GM12878 (cell line): ENCODE measurements around the gene PLA2G4E. TPM values are rescaled to one million over a fixed set of nuclear protein-coding genes. Genes with fewer than 3 reads are reported as not detected.

ENCODE experiments used
- ATAC-seq: fragments of 200-7000 bp; cut with Tn5 transposase; 3 replicates; pipeline ENCODE4 v1.9.1; 2020; ENCODE audit warnings: mild to moderate bottlenecking, moderate library complexity
- BruUV-seq: library from RNA; stranded (reverse); fragments of 400-500 nt; replicated peaks from 2 replicates; lab custom pipeline; 2021; lab: Mats Ljungman, UMichigan
- CTCF ChIA-PET: fragments of 300-600 bp; sonication (Branson Sonifier 250); formaldehyde crosslinking; extraction: SDS; loops from one replicate; lab custom pipeline; 2021; ENCODE audit warnings: inconsistent platforms; lab: Yijun Ruan, JAX
- POLR2A ChIA-PET: fragments of 350-600 bp; formaldehyde crosslinking; extraction: SDS; loops from one replicate; lab custom pipeline; 2021; ENCODE audit warnings: inconsistent platforms; lab: Charles Lee
- RAD21 ChIA-PET: fragments of 300-600 bp; sonication (Branson Sonifier 250); formaldehyde crosslinking; loops from one replicate; lab custom pipeline; 2023; ENCODE audit warnings: antibody characterized with exemption; ENCODE audit not compliant: unreplicated experiment; lab: Charles Lee
- SMC1A ChIA-PET: fragments of 300-600 bp; sonication (Branson Sonifier 250); formaldehyde crosslinking; loops from one replicate; lab custom pipeline; 2023; ENCODE audit not compliant: unreplicated experiment, uncharacterized antibody; lab: Charles Lee
- DNase-seq: peaks from one replicate; pipeline ENCODE4 v3.0.0-alpha.2; 2011; ENCODE audit warnings: low read depth, low spot score
- FAIRE-seq: peaks from 3 replicates; lab custom pipeline; 2011; peaks lifted over from hg19 to GRCh38; lab: Jason Lieb, UNC
- H2AFZ ChIP-seq: 2 replicates; pipeline ENCODE4 v1.6.0; 2011; ENCODE audit warnings: low read depth, low read length, control low read depth; ENCODE audit not compliant: control insufficient read depth
- H3K27ac ChIP-seq: 2 replicates; pipeline ENCODE4 v1.5.1; 2011; ENCODE audit warnings: control low read depth; ENCODE audit not compliant: control insufficient read depth, insufficient read depth
- H3K27me3 ChIP-seq, 2 experiments: replicated peaks in 1 of 2; 2 replicates each; pipeline versions ENCODE4 v1.6.0 to v1.6.1; 2011; ENCODE audit warnings: low read length in 1 of 2; ENCODE audit not compliant: control insufficient read depth in 2 of 2, insufficient read depth in 2 of 2
- H3K36me3 ChIP-seq, 2 experiments: 2 replicates each; pipeline ENCODE4 v1.5.1; 2011; ENCODE audit warnings: low read length in 1 of 2; ENCODE audit not compliant: control insufficient read depth in 2 of 2, insufficient read depth in 2 of 2
- H3K4me1 ChIP-seq: 2 replicates; pipeline ENCODE4 v1.6.1; 2011; ENCODE audit warnings: mild to moderate bottlenecking, low read length, moderate library complexity, mixed read lengths; ENCODE audit not compliant: control insufficient read depth, insufficient read depth
- H3K4me2 ChIP-seq: 2 replicates; pipeline ENCODE4 v1.6.0; 2011; ENCODE audit warnings: control low read depth; ENCODE audit not compliant: control insufficient read depth, insufficient read depth
- H3K4me3 ChIP-seq: fragments of 200-600 bp; sonication (generic); 2 replicates; pipeline ENCODE4 v1.5.1; 2016
- H3K79me2 ChIP-seq: 2 replicates; pipeline ENCODE4 v1.6.0; 2011; ENCODE audit warnings: low read length; ENCODE audit not compliant: control insufficient read depth, insufficient read depth
- H3K9ac ChIP-seq: 2 replicates; pipeline ENCODE4 v1.8.0; 2011; ENCODE audit warnings: low read length, control low read depth, mixed read lengths; ENCODE audit not compliant: control insufficient read depth, insufficient read depth
- H3K9me3 ChIP-seq: replicated peaks from 3 replicates; pipeline ENCODE4 v1.5.1; 2011; ENCODE audit warnings: mild to moderate bottlenecking, low read length; ENCODE audit not compliant: control insufficient read depth, insufficient read depth
- H4K20me1 ChIP-seq: 2 replicates; pipeline ENCODE4 v1.6.0; 2011; ENCODE audit not compliant: control insufficient read depth, insufficient read depth
- EED ChIP-seq: sonication (generic); IDR thresholded peaks from 2 replicates; pipeline ENCODE4 v1.6.1; 2016; ENCODE audit warnings: antibody characterized with exemption, low read depth
- ETV6 ChIP-seq, 2 experiments: fragments of 450-650 bp in 1 of 2; IDR thresholded peaks in 1 of 2; conservative IDR thresholded peaks in 1 of 2; 2 replicates each; pipeline ENCODE4 v1.6.1; 2014; ENCODE audit warnings: antibody characterized with exemption in 1 of 2, borderline replicate concordance in 1 of 2, low read depth in 1 of 2, mild to moderate bottlenecking in 1 of 2, moderate library complexity in 1 of 2
- HCFC1 ChIP-seq: fragments of 150-350 bp; IDR thresholded peaks from 2 replicates; pipeline ENCODE4 v1.6.1; 2014; ENCODE audit warnings: low read length
- JUNB ChIP-seq: IDR thresholded peaks from 2 replicates; pipeline ENCODE4 v1.6.1; 2016; ENCODE audit warnings: antibody characterized with exemption, mild to moderate bottlenecking
- PBX3 ChIP-seq: IDR thresholded peaks from 2 replicates; pipeline ENCODE4 v1.6.1; 2011; ENCODE audit warnings: mild to moderate bottlenecking, low read depth, low read length, moderate library complexity; ENCODE audit not compliant: insufficient replicate concordance
- SKIL ChIP-seq: fragments of 450-650 bp; IDR thresholded peaks from 2 replicates; pipeline ENCODE4 v1.6.1; 2017; ENCODE audit warnings: mild to moderate bottlenecking, low read depth, inconsistent platforms; ENCODE audit not compliant: poor library complexity, severe bottlenecking
- SMAD5 ChIP-seq: IDR thresholded peaks from 2 replicates; pipeline ENCODE4 v1.6.1; 2016; ENCODE audit warnings: antibody characterized with exemption, low read depth
- TARDBP ChIP-seq: IDR thresholded peaks from 2 replicates; pipeline ENCODE4 v1.6.1; 2016; ENCODE audit warnings: borderline replicate concordance
- ZNF592 ChIP-seq: fragments of 450-650 bp; IDR thresholded peaks from 2 replicates; pipeline ENCODE4 v1.6.1; 2017; ENCODE audit warnings: mild to moderate bottlenecking, moderate library complexity
- WGBS: methylation state at CpG from one replicate; pipeline ENCODE4 v1.1.6; 2016; ENCODE audit warnings: low lambda C conversion rate; ENCODE audit not compliant: insufficient replicate concordance, insufficient coverage; ENCODE audit errors: missing lambda C conversion rate; 5-methylcytosine and 5-hydroxymethylcytosine counted together
- in situ Hi-C: fragments of 300-500 bp; cut with MboI; formaldehyde crosslinking; loops from 9 replicates; pipeline ENCODE4 v1.14.3; 2018; ENCODE audit warnings: mixed read lengths
- intact Hi-C: fragments of 100-400 bp; cut with micrococcal nuclease; formaldehyde crosslinking; loops from one replicate; pipeline ENCODE4 v1.14.2; 2022; ENCODE audit not compliant: unreplicated experiment
- polyA plus RNA-seq, 11 experiments: library from polyadenylated mRNA; depleted of rRNA in 4 of 11; unstranded in 6 of 11; stranded (reverse) in 5 of 11; fragments of >200 nt; fragmentation: Nextera tagmentation in 4 of 11; fragmentation: Illumina TruSeq in 1 of 11; extraction: Ambion mirVana in 4 of 11; extraction: Trizol in 1 of 11; gene quantifications; 1 replicate in 1 of 11; 2 replicates in 10 of 11; pipeline versions ENCODE4 v1.2.1 to v1.2.3, GENCODE V29; 2011 to 2016; ENCODE audit warnings: inconsistent platforms in 2 of 11, missing spikeins in 2 of 11, low read depth in 1 of 11
- total RNA-seq, 4 experiments: library from RNA; depleted of rRNA in 3 of 4; stranded (reverse); fragments of >200 nt in 3 of 4; fragmentation: Illumina TruSeq in 1 of 4; extraction: Trizol in 1 of 4; gene quantifications; 2 replicates each; pipeline versions ENCODE4 v1.2.1 to v1.2.3, GENCODE V29; 2013 to 2021

The PLA2G4E gene
- total and polyA plus RNA-seq, 10 of the 15 experiments (the other 5 are each of a cell fraction or from before 2014, with no cell fraction given), result 0.05 to 0.32 (median 0.06) TPM; not detected in 5

- intact Hi-C loops, result no loop called here
- ChIA-PET CTCF (no interaction called here), POLR2A (no interaction called here), RAD21 (no interaction called here), SMC1A (interaction anchor here (1.4 to 1.5 kb wide), 2 partner anchors 28 to 38 kb away, joined by 4 read pairs; no protein-coding TSS in a partner anchor)
- Histone ChIP-seq H2AFZ (no peak overlapping the region), H3K36me3 (no peaks in the 10 kb centered on the region), H4K20me1 (no peaks in the 10 kb centered on the region), H3K4me3 (no peak overlapping the region), H3K27ac (no peak overlapping the region), H3K4me2 (no peak overlapping the region), H3K4me1 (peaks cover 3% of the 10 kb centered on the region), H3K9ac (no peak overlapping the region), H3K9me3 (peaks cover 4% of the 10 kb centered on the region; the same call in 2 of the 3 replicates), H3K79me2 (no peaks in the 10 kb centered on the region), H3K27me3 (no peaks in the 10 kb centered on the region)
- TF ChIP-seq PBX3 (no peak), ETV6 (conservative IDR thresholded peaks at IDR 0.05 in 1 of 2, IDR thresholded peaks at IDR 0.05 in 1 of 2; ENCODE audit: borderline replicate concordance in 1 of 2, low read depth in 1 of 2) (no peak), SKIL (no peak), ZNF592 (no peak), TARDBP (no peak), SMAD5 (no peak), HCFC1 (no peak), JUNB (no peak), EED (no peak)
- no peak for FAIRE-seq
- in situ Hi-C loops, result no loop called here
- 74% methylated on average over 7 of the region's 7 CpGs for WGBS
- no peak for DNase-seq
- no peak for ATAC-seq
- no TSS peak for BruUV-seq
Measured at GRCh38 chr15:42027521-42027920, 6.7 kb upstream of the PLA2G4E start.
